Superior temporal gyrus (tissue), 1 donor: ENCODE results near the gene RAF1.
"Not testable (repeated sequence)": the region's sequence is repeated elsewhere in the genome, so short reads cannot be mapped to it uniquely, and the experiment has no call there.

Experiments
- DNase-seq: peaks from one replicate; pipeline ENCODE4 v3.0.0-alpha.2; 2016; ENCODE audit errors: extremely low spot score

Gene RAF1

GRCh38 chr3:12677616-12678015 lies 13.7 kb upstream of the RAF1 start:
- no peak for DNase-seq

GRCh38 chr3:12675115-12675810 lies 11.3 kb upstream of the RAF1 start:
- DNase-seq = no peak

- DNase-seq = not testable (repeated sequence)
Observed at GRCh38 chr3:12673956-12674736, 10.2 kb upstream of the RAF1 start.

GRCh38 chr3:12671120-12671450 lies 7.2 kb upstream of the RAF1 start:
- no peak for DNase-seq

GRCh38 chr3:12670365-12671119 lies 6.6 kb upstream of the RAF1 start:
- DNase-seq = no peak

GRCh38 chr3:12663401-12663935 lies 449 bp downstream of the RAF1 start:
- DNase-seq = peak; percentile 38

GRCh38 chr3:12662593-12663400 lies 1.1 kb downstream of the RAF1 start:
- DNase-seq = peak; percentile 56

GRCh38 chr3:12661926-12662592 lies 1.9 kb downstream of the RAF1 start:
- no peak for DNase-seq

GRCh38 chr3:12661375-12661774 lies 2.5 kb downstream of the RAF1 start:
- not testable (repeated sequence) for DNase-seq

GRCh38 chr3:12660196-12660595 lies 3.7 kb downstream of the RAF1 start:
- DNase-seq = no peak

- DNase-seq = no peak
Observed at GRCh38 chr3:12659316-12660015, 4.5 kb downstream of the RAF1 start.

GRCh38 chr3:12658593-12659058 lies 5.3 kb downstream of the RAF1 start:
- no peak for DNase-seq

- DNase-seq = no peak
Observed at GRCh38 chr3:12656850-12657249, 7.1 kb downstream of the RAF1 start.

GRCh38 chr3:12656193-12656592 lies 7.7 kb downstream of the RAF1 start:
- no peak for DNase-seq

- DNase-seq = no peak
Observed at GRCh38 chr3:12655701-12656100, 8.2 kb downstream of the RAF1 start.

GRCh38 chr3:12653747-12654146 lies 10.2 kb downstream of the RAF1 start:
- DNase-seq = no peak

- DNase-seq = no peak
Observed at GRCh38 chr3:12648384-12648959, 15.4 kb downstream of the RAF1 start.

- no peak for DNase-seq
Observed at GRCh38 chr3:12644331-12644937, 19.5 kb downstream of the RAF1 start.

GRCh38 chr3:12643724-12644123 lies 20.2 kb downstream of the RAF1 start:
- DNase-seq = no peak

GRCh38 chr3:12643010-12643380 lies 20.9 kb downstream of the RAF1 start:
- no peak for DNase-seq
